Stimulated activated CD4-positive, alpha-beta T cell treated with anti-CD3 and anti-CD28 coated beads, Interleukin-1b, Interleukin-23, amount 100 ng/mL, for 48 hours (primary cell): ENCODE data around the gene OR6C70.
"Not testable (repeated sequence)": the region's sequence is repeated elsewhere in the genome, so short reads cannot be mapped to it uniquely, and the experiment has no call there.

Source experiments
- DNase-seq: peaks from one replicate; pipeline ENCODE4 v3.0.0-alpha.2; 2020

Gene OR6C70

GRCh38 chr12:55470088-55470829 is at the start of gene OR6C70:
TSS of gene OR6C70 (minus strand) at chr12:55470138. CDS start at chr12:55470138, 0 bp downstream.
- no peak for DNase-seq

DNA sequence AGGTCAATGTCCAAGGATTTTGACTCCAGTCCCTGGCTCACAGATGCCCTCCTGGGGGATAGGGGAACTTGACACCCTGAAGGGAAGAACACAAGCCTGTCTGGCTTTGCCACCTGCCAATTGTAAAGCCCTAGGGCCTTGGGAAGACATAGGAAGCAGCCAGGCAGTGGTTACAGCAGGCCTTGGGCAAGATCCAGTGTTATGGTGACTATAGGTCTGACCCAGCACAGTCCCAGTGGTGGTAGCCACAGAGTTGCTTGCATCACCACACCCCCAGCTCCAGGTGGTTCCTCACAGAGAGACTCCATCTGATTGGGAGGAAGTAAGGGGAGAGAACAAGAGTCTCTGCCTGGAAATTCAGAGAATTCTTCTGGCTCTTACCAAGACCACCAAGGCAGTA is 46.5 kb upstream of the OR6C70 start:
- no peak for DNase-seq

DNA sequence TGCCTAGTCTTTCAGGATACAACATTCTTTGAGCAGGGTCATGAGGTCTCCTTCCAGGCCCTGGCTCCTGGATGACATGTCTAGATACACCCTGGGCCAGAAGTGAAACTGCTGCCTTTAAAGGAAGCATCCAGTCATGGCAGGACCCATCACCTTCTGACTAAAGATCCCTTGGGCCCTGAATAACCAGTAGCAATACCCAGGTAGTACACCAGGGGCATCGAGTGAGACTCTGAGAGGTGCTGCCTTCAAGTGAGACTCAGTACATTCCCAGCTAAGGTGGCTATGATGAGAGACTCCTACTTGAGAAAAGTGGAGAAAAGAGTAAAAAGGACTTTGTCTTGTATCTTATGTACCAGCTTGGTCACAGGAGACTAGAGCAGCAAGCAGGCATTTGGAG is 45.8 kb upstream of the OR6C70 start:
- no peak for DNase-seq

- DNase-seq: no peak
These were observed 31.7 kb upstream of the OR6C70 start for GRCh38 chr12:55501601-55502000.

GRCh38 chr12:55499810-55500252 is 29.9 kb upstream of the OR6C70 start:
- DNase-seq: no peak

DNA sequence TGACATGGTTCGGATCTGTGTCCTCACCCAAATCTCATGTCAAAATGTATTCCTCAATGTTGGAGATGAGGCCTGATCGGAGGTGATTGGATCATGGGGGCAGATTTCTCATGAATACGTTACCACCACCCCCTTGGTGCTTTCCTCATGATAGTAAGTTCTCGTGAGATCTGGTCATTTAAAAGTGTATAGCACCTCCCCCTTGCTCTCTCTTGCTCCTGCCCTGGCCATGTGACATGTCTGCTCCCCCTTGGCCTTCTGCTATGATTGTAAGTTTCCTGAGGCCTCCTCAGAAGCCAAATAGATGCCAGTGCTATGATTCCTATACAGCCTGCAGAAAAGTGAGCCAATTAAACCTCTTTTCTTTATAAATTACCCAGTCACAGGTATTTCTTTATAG is 29.3 kb upstream of the OR6C70 start:
- DNase-seq: no peak

DNA sequence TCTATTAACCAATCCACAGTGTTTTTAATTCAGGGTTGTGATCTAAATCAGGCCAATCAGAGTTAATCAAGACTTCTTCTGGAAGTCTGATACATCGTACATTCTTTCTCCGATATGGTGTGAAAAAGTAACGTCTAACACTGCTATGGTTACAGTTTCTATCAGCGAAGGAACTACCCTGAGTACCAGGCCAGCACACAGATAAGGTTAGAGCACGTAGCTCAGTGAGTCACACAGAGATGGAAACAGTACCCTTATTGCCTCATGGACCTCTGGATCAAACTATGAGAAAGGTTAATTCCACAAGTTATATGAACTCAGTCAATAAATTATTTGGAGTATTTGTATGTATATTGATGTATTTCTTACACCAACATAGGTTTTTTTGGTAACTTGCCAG is 25.6 kb upstream of the OR6C70 start:
- DNase-seq: no peak

GRCh38 chr12:55492078-55492477 is 22.1 kb upstream of the OR6C70 start, which contains the start of gene OR6C68:
TSS of gene OR6C68 (plus strand) at chr12:55492378. CDS start at chr12:55492378, 0 bp downstream.
- DNase-seq: no peak

GRCh38 chr12:55484284-55484683 is 14.3 kb upstream of the OR6C70 start:
- DNase-seq: not testable (repeated sequence)

- not testable (repeated sequence) for DNase-seq
These were observed 9.2 kb upstream of the OR6C70 start for GRCh38 chr12:55479136-55479535.

DNA sequence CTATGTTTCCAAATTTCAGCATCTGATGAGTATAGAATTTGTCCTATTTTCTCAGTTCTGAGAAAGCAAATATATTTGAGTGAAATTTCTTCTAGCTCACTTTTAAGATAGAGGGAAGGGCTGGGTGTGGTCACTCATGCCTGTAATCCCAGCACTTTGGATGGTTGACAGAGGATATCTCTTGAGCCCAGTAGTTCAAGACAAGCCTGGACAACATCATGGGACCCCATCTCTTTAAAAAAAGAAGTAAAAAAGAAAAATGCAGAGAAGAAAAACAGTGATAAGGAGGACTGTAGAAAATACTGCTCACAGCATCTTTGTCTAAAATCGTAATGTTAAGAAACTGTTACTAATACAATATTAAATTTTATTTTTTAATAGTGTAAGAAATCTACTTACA is 2.3 kb upstream of the OR6C70 start:
- DNase-seq: no peak

DNA sequence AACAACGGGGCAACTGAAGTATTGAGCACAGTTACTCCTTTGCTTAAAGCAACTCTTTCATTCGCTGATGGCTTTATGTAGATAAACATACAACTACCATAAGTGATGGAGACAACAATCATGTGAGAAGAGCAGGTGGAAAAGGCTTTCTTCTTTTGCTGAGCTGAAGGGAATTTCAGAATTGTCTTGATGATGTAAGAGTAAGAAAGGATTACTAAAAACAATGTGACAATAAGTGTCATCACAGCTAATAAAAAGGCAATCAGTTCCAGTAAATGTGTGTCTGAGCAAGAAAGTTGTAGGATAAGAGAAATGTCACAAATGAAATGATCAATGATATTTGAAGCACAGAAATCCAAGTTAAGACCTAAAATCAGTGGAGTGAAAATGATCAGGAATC is 647 bp downstream of the OR6C70 start:
- no peak for DNase-seq

GRCh38 chr12:55467836-55468235 is 2.1 kb downstream of the OR6C70 start:
- DNase-seq: no peak

- not testable (repeated sequence) for DNase-seq
These were observed 5.0 kb downstream of the OR6C70 start for GRCh38 chr12:55464926-55465325.

DNA sequence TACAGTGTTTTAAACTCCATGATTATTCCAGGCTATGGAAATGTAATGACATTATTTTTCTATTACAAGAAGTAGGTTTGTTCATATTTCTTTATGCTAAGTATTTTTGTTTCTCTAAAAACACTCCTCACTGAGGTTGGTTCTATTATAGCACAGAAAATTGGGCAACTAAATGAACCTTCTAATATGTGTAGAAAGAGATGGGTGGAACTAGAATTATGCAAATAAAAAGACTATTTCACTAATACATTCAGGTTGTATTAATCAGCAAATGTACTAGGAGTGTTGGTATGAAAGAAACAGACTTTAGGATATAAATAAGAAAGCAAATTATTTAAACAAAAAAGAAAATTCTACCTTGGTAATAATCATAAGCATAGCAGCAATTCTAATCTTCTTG is 21.1 kb downstream of the OR6C70 start:
- DNase-seq: no peak

DNA sequence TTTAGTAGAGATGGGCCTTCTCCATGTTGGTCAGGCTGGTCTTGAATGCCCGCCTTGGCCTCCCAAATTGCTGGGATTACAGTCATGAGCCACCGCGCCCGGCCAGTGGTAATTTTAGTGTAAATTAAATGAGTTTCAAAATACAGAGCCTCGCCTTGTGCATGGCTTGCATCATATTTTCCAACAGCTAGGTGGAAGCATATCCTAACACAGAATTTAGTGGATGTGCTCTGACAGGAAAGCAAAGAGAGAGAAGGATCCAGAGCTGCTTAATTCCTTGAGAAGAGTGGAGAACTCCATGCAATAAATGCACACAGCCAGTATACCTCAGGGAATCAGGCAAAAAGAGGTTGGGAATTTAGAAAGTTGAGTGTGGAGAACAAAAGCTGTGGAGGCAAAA is 23.6 kb downstream of the OR6C70 start:
- DNase-seq: no peak

DNA sequence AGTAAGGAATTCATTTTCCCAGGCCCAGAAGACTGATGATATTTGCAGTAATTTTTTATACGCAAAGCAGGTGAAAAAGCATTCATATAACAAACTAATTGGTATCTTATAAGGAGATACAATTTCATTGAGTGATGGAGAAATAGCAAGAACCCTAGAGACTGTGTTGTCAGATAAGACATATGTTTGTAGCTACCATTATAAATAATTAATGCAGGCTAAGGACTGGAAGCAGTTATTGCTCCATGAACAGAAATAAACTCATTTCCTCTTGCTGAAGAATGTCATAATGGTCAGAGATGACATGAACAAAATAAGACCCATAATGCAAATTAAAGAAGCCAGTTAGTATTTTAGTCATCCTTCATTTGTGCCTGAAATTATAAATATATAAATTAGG is 24.6 kb downstream of the OR6C70 start:
- no peak for DNase-seq

DNA sequence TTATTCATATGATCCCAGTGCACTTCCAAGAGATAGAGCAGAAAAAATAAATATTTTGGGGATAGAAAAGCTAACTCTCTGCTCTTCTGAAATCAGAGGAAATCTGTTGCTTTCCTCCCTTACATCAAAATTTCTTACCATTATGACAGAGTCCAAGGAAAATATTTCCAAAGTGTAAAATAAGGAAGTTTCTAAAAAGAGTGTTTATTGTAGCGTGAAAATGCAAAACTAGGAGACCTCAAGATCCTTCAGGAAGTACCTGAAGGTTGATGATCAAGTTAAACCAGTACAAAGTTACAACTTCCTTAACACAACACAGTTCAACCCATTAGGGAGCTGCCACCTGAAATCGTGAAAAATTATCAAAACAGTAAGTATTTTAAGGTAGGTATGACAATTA is 26.2 kb downstream of the OR6C70 start, which contains the start of gene OR6C2:
Gene OR6C2, plus strand, starts transcription at position 301 of the 400 bp plus-strand sequence. CDS start 8,138 bp downstream, outside the sequence.
- no peak for DNase-seq

DNA sequence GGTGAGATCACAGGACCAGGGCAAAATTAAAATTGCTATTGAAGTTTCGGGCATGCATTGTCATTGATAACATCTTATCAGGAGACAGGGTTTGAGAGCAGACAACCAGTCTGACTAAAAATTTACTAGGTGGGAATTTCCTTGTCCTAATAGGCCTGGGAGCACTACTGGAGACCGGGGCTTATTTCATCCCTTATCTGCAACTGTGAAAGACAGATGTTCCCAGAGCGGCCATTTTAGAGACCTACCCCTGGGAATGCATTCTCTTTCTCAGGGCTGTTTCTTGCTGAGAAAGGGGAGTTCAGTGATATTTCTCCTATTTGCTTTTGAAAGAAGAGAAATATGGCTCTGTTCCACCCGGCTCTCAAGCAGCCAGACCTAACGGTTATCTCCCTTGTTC is 28.7 kb downstream of the OR6C70 start:
- DNase-seq: not testable (repeated sequence)

DNA sequence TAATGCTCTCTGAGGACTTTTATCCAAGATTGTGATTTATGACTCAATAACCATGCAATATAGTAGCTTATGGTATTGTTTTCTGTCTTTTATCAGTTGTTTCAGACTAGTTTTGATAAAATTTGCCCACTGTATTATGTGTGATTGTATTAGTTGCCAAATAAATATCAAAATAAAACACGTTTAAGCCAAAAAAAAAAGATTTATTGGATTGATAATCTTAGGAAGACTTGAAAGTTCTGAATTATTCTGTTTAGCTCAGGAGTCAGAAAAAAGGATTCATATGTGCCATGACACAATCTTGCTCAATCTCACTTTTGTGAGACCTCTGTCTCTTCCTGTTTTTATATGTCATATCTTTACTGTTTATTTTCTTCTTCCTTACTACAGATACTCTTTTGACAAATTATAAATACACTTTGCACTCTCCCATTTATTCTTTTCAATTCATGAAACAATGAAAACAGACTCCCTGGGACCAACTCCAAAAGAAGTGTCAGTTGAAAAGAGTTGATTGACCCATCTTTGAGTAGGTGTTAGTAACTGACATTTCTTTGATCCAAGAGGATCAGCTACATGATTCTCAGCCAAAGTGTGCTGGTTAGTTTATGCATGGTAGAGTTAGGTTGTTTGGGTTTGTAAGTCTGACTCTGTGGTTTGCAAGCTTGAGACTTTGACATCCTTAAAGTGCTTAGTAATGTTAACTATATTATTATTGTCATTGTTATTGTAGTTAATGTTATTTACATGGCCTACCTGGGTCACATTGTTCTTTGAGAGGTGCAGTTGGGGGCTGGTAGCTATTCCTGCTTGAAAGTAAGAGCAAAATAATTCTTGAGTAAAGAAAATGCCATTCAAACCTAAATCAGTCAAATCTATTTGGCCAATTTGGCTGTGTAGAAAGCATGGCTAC is 41.4 kb downstream of the OR6C70 start:
- DNase-seq: no peak

DNA sequence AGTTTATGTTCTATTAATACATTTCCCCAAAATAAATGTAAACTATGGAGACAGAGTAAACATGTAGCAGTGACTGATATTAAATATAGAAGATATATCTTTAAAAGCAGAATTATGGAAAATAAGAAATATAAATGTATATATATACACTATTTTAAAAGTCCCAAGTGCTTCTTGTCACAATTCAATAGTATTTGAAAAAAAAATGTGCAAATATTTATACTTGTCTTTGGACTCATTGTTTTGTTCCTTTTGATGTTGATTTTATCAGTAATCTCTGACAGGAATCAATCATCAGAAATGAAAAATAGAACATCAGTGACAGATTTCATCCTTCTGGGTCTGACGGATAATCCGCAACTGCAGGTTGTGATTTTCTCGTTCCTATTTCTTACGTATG is 44.0 kb downstream of the OR6C70 start, which contains the start of gene OR6C76:
Gene OR6C76, plus strand, starts transcription at position 301 of the 400 bp plus-strand sequence. Its CDS starts 0 bp downstream, at position 301.
- no peak for DNase-seq

GRCh38 chr12:55420307-55420962 is 49.5 kb downstream of the OR6C70 start:
- DNase-seq: no peak
